Cardiac muscle cell (in vitro differentiated cells and primary cell): ENCODE results near the gene CTAG1B. TPM values are rescaled to one million over a fixed set of nuclear protein-coding genes. Genes with fewer than 3 reads are reported as not detected.
A peak's percentile ranks its signal among the peaks of the same experiment; 100 is the strongest.

Source experiments
- DNase-seq, 2 donors: peaks; one replicate each; pipeline versions ENCODE4 v3.0.0 to v3.0.0-alpha.2; 2010 to 2017; ENCODE audit warnings: low read depth in 1 of 2, low spot score in 1 of 2
- H3K27ac ChIP-seq: fragments of 200-600 bp; sonication (generic); 2 replicates; pipeline ENCODE4 v1.5.1; 2016
- H3K27me3 ChIP-seq: fragments of 200-600 bp; sonication (generic); 2 replicates; pipeline ENCODE4 v1.6.0; 2016; ENCODE audit warnings: control low read depth
- H3K36me3 ChIP-seq: fragments of 200-600 bp; sonication (generic); 2 replicates; pipeline ENCODE4 v1.5.1; 2016; ENCODE audit warnings: control low read depth
- H3K4me1 ChIP-seq: fragments of 200-600 bp; sonication (generic); 2 replicates; pipeline ENCODE4 v1.8.1; 2017; ENCODE audit warnings: low read depth, mild to moderate bottlenecking, mixed run types
- H3K4me3 ChIP-seq: fragments of 200-600 bp; sonication (generic); 2 replicates; pipeline ENCODE4 v1.5.1; 2016; ENCODE audit warnings: mild to moderate bottlenecking
- H3K9me3 ChIP-seq: fragments of 200-600 bp; sonication (generic); 2 replicates; pipeline ENCODE4 v1.5.1; 2017; ENCODE audit warnings: low read depth, mild to moderate bottlenecking, control low read depth
- polyA plus RNA-seq: library from polyadenylated mRNA; unstranded; fragments of >200 nt; fragmentation: Nextera tagmentation; extraction: Ambion mirVana; gene quantifications from 2 replicates; pipeline ENCODE4 v1.2.1, GENCODE V29; 2016
- total RNA-seq: library from RNA; depleted of rRNA; stranded (reverse); fragments of >200 nt; gene quantifications from 2 replicates; pipeline ENCODE4 v1.2.3, GENCODE V29; 2016
- TF ChIP-seq, protein P1 (sequence below): IDR thresholded peaks from 2 replicates; pipeline ENCODE4 v1.5.1; 2012; ENCODE audit warnings: low read depth, mild to moderate bottlenecking, low read length

CTAG1B gene
- total and polyA plus RNA-seq, 2 experiments from 2014 or later = not detected

DNA sequence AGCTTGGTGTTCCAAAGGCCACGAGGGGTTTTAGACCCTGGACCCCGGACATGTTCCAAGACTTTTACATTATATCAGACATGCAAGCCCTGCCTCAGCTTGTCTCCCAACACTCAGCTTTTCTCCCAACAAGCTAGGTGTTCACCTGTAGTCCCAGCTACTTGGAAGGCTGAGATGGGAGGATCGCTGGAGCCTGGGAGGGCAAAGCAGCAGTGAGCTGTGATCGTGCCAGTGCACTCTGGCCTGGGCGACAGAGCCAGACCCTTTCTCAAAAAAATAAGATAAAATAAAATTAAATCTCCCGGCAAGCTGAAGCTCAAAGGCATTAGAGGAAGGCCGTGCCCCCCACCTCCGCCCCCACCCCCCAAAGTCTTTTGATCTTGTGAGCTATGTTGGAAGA is 20.4 kb downstream of the CTAG1B start:
- Histone ChIP-seq H3K9me3 (no peaks in the 10 kb centered on the region), H3K4me1 (no peaks in the 10 kb centered on the region), H3K4me3 (no peak overlapping the region), H3K27me3 (no peaks in the 10 kb centered on the region), H3K27ac (no peak overlapping the region), H3K36me3 (no peaks in the 10 kb centered on the region)
- TF ChIP-seq, protein P1, sequence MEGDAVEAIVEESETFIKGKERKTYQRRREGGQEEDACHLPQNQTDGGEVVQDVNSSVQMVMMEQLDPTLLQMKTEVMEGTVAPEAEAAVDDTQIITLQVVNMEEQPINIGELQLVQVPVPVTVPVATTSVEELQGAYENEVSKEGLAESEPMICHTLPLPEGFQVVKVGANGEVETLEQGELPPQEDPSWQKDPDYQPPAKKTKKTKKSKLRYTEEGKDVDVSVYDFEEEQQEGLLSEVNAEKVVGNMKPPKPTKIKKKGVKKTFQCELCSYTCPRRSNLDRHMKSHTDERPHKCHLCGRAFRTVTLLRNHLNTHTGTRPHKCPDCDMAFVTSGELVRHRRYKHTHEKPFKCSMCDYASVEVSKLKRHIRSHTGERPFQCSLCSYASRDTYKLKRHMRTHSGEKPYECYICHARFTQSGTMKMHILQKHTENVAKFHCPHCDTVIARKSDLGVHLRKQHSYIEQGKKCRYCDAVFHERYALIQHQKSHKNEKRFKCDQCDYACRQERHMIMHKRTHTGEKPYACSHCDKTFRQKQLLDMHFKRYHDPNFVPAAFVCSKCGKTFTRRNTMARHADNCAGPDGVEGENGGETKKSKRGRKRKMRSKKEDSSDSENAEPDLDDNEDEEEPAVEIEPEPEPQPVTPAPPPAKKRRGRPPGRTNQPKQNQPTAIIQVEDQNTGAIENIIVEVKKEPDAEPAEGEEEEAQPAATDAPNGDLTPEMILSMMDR = no peak
- DNase-seq = no peak

DNA sequence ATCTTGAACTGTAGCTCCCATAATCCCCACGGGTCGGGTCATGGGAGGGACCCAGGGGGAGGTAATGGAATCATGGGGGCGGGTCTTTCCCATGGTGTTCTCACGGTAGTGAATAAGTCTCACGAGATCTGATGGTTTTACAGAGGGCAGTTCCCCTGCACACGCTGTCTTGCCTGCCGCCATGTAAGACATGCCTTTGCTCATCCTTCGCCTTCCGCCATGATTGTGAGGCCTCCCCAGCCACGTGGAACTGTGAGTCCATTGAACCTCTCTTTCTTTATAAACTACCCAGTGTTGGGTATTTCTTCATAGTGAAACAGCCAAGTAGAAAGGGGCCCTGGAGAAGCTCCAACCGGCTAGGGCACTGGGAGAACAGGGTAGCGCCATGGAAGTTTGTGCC is 21.9 kb downstream of the CTAG1B start:
- no peaks in the 10 kb centered on the region for H3K36me3 ChIP-seq
- no peaks in the 10 kb centered on the region for H3K27me3 ChIP-seq
- no peaks in the 10 kb centered on the region for H3K9me3 ChIP-seq
- no peak overlapping the region for H3K4me3 ChIP-seq
- DNase-seq = no peak
- no peaks in the 10 kb centered on the region for H3K4me1 ChIP-seq
- H3K27ac ChIP-seq = no peak overlapping the region
- TF ChIP-seq, protein P1 = no peak

DNA sequence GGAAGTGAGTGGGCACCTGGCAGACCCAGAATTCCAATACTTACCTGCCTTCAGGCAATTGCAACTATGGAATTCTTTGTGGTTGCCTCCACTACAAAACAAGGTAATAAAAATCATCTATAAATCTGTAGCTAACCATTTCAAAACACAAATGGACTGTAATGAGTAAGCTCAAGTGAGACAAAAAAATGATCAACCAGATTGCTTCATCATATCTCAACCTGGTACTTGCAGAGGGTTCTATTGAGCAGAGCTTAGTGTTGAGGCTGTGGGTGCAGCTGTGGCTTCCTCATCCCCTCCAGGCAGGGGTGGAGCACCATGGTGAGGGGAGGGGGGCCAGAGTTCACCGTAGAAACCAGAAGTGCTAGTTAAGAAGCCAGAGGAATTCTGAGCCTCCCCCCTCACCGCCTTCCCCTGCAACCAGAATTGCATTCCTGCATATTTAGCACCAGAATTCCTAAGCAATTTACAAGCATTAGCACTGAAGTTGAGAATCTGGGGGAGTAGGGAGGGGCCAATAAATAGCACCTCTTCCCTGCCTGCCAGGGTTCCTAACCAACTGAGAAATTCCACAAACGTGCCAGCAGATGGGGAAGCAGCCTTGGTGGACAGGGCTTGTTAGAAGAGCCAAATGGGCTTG is 22.7 kb downstream of the CTAG1B start:
- Histone ChIP-seq H3K27ac (no peak overlapping the region), H3K9me3 (no peaks in the 10 kb centered on the region), H3K27me3 (no peaks in the 10 kb centered on the region), H3K4me3 (no peak overlapping the region), H3K36me3 (no peaks in the 10 kb centered on the region), H3K4me1 (no peaks in the 10 kb centered on the region)
- DNase-seq = peak; percentile 5 to 70
- TF ChIP-seq, protein P1 = no peak

DNA sequence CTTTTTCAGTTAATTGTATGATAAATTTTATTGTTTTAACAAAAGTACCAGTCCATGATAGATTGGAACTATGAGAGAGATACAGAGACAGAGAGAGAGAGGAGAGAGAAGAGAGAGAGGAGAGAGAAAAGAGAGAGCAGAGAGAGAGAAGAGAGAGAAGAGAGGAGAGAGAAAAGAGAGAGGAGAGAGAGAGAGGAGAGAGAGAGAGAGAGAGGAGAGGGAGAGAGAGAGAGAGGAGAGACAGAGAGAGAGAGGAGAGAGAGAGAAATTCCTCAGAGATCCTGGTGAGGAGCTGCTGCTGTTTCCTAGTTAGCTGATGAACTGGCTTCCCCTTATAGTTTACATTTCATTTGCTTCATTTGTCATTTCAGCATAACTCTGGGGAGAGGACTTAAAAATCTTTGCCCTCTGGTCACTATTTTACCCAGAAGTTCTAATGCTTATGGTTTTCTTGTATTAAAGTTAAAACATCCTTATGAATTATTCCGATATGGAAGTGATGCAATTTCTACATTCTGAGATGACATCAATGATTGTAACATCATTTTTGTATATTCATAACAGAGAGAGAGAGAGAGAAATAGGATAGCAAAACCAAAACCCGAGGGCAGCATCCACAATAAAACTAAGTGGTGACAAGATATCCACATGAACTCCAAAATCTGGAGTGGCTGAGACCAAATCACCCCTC is 23.4 kb downstream of the CTAG1B start:
- no peak overlapping the region for H3K27ac ChIP-seq
- no peaks in the 10 kb centered on the region for H3K9me3 ChIP-seq
- no peak overlapping the region for H3K4me3 ChIP-seq
- H3K36me3 ChIP-seq = no peaks in the 10 kb centered on the region
- no peaks in the 10 kb centered on the region for H3K4me1 ChIP-seq
- no peaks in the 10 kb centered on the region for H3K27me3 ChIP-seq
- DNase-seq = peak in 1 of 2 donors; percentile 1
- TF ChIP-seq, protein P1 = no peak

DNA sequence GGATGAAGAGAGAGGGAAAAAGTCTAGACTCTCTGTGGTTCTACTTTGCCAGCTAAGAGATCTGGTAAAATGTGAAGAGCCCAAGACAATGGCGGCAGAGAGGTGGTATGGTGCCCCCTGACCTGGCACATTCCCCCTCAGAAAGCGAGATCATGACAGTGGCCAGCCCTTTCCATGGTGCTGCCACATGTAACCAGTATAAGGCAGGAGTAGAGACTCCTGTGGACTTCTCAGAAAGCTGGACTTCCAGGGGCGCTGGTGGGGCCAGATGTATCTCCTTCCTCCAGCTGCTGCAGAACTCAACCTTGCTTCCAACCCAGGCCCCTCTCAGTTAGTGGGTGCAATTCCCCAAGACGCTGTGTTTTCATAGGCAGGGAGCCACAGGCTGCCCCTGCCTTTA is 24.6 kb downstream of the CTAG1B start:
- Histone ChIP-seq H3K27ac (no peak overlapping the region), H3K9me3 (no peaks in the 10 kb centered on the region), H3K4me1 (no peaks in the 10 kb centered on the region), H3K4me3 (no peak overlapping the region), H3K27me3 (no peaks in the 10 kb centered on the region), H3K36me3 (no peaks in the 10 kb centered on the region)
- DNase-seq = no peak
- TF ChIP-seq, protein P1 = no peak
